GM12892 (cell line): ENCODE measurements around the gene DDR2.

ENCODE experiments used
- POLR2A ChIP-seq: IDR thresholded peaks from 2 replicates; pipeline ENCODE4 v1.6.1; 2011; ENCODE audit warnings: low read depth, low read length, control low read depth
- TAF1 ChIP-seq: IDR thresholded peaks from 2 replicates; pipeline ENCODE4 v1.6.1; 2011; ENCODE audit warnings: low read depth, mild to moderate bottlenecking, control low read depth, low read length, borderline replicate concordance

- TF ChIP-seq POLR2A (no peak), TAF1 (no peak)
These were observed 14.8 kb upstream of the DDR2 start for GRCh38 chr1:162617513-162617912.
